Astrocyte (in vitro differentiated cells and primary cell): Measurements from ENCODE around the gene ADNP2. TPM values are rescaled to one million over a fixed set of nuclear protein-coding genes. Genes with fewer than 3 reads are reported as not detected.

Experiments used
- DNase-seq: peaks from one replicate; pipeline ENCODE4 v3.0.0-alpha.2; 2010; ENCODE audit warnings: low read depth
- FAIRE-seq: peaks from 2 replicates; lab custom pipeline; 2011; peaks lifted over from hg19 to GRCh38; lab: Jason Lieb, UNC
- H2AFZ ChIP-seq: 2 replicates; pipeline ENCODE4 v1.6.0; 2012; ENCODE audit warnings: low read depth, low read length, inconsistent platforms
- H3K27ac ChIP-seq: 2 replicates; pipeline ENCODE4 v1.5.1; 2011; ENCODE audit warnings: low read depth, low read length, inconsistent platforms
- H3K27me3 ChIP-seq: 2 replicates; pipeline ENCODE4 v1.6.0; 2011; ENCODE audit warnings: low read length, inconsistent platforms; ENCODE audit not compliant: insufficient read depth
- H3K36me3 ChIP-seq: 2 replicates; pipeline ENCODE4 v1.5.1; 2011; ENCODE audit warnings: low read length, inconsistent platforms; ENCODE audit not compliant: insufficient read depth
- H3K4me1 ChIP-seq: 2 replicates; pipeline ENCODE4 v1.5.1; 2011; ENCODE audit warnings: low read length, inconsistent platforms; ENCODE audit not compliant: insufficient read depth
- H3K4me2 ChIP-seq: 2 replicates; pipeline ENCODE4 v1.6.0; 2012; ENCODE audit warnings: low read length, inconsistent platforms
- H3K4me3 ChIP-seq: 2 replicates; pipeline ENCODE4 v1.5.1; 2011; ENCODE audit warnings: low read depth, mild to moderate bottlenecking, low read length, inconsistent platforms; ENCODE audit not compliant: insufficient read depth
- H3K79me2 ChIP-seq: 2 replicates; pipeline ENCODE4 v1.6.0; 2012; ENCODE audit warnings: mild to moderate bottlenecking, low read length, inconsistent platforms; ENCODE audit not compliant: insufficient read depth
- H3K9ac ChIP-seq: 2 replicates; pipeline ENCODE4 v1.6.0; 2012; ENCODE audit warnings: mild to moderate bottlenecking, low read length, inconsistent platforms
- H3K9me3 ChIP-seq: 2 replicates; pipeline ENCODE4 v1.5.1; 2012; ENCODE audit warnings: low read depth, mild to moderate bottlenecking, low read length, inconsistent platforms; ENCODE audit not compliant: insufficient read depth
- H4K20me1 ChIP-seq: 2 replicates; pipeline ENCODE4 v1.6.0; 2012; ENCODE audit warnings: low read length, inconsistent platforms; ENCODE audit not compliant: insufficient read depth
- H3K27ac Mint-ChIP-seq: one replicate; pipeline ENCODE4 v1.8.0; 2021; ENCODE audit warnings: mild to moderate bottlenecking, mixed read lengths; ENCODE audit not compliant: unreplicated experiment
- H3K27me3 Mint-ChIP-seq: one replicate; pipeline ENCODE4 v1.8.0; 2021; ENCODE audit warnings: low read depth, mixed read lengths; ENCODE audit not compliant: unreplicated experiment
- H3K36me3 Mint-ChIP-seq: one replicate; pipeline ENCODE4 v1.8.0; 2021; ENCODE audit warnings: low read depth, mixed read lengths; ENCODE audit not compliant: unreplicated experiment
- H3K4me1 Mint-ChIP-seq: one replicate; pipeline ENCODE4 v1.8.0; 2021; ENCODE audit warnings: low read depth, mixed read lengths; ENCODE audit not compliant: unreplicated experiment
- H3K4me3 Mint-ChIP-seq: one replicate; pipeline ENCODE4 v1.8.0; 2021; ENCODE audit warnings: mild to moderate bottlenecking, moderate library complexity, mixed read lengths; ENCODE audit not compliant: unreplicated experiment
- H3K9me3 Mint-ChIP-seq: one replicate; pipeline ENCODE4 v1.8.0; 2021; ENCODE audit warnings: mild to moderate bottlenecking, mixed read lengths; ENCODE audit not compliant: unreplicated experiment
- EZH2 ChIP-seq: IDR thresholded peaks from 2 replicates; pipeline ENCODE4 v1.6.1; 2012; ENCODE audit warnings: mild to moderate bottlenecking, low read length, inconsistent platforms; ENCODE audit not compliant: insufficient read depth
- total RNA-seq: library from RNA; stranded (reverse); gene quantifications from 2 replicates; pipeline ENCODE4 v1.2.1, GENCODE V29; 2021
- TF ChIP-seq, protein P1 (sequence below): IDR thresholded peaks from 2 replicates; pipeline ENCODE4 v1.5.1; 2011; ENCODE audit warnings: low read depth, mild to moderate bottlenecking, inconsistent platforms, low read length, moderate library complexity; ENCODE audit not compliant: insufficient read depth

ADNP2 gene
- total RNA-seq, 1 donor from 2014 or later: 20.5 TPM

GRCh38 chr18:80086281-80086680 is 22.8 kb upstream of the ADNP2 start:
- no peak for TF ChIP-seq EZH2
- TF ChIP-seq, protein P1, sequence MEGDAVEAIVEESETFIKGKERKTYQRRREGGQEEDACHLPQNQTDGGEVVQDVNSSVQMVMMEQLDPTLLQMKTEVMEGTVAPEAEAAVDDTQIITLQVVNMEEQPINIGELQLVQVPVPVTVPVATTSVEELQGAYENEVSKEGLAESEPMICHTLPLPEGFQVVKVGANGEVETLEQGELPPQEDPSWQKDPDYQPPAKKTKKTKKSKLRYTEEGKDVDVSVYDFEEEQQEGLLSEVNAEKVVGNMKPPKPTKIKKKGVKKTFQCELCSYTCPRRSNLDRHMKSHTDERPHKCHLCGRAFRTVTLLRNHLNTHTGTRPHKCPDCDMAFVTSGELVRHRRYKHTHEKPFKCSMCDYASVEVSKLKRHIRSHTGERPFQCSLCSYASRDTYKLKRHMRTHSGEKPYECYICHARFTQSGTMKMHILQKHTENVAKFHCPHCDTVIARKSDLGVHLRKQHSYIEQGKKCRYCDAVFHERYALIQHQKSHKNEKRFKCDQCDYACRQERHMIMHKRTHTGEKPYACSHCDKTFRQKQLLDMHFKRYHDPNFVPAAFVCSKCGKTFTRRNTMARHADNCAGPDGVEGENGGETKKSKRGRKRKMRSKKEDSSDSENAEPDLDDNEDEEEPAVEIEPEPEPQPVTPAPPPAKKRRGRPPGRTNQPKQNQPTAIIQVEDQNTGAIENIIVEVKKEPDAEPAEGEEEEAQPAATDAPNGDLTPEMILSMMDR: no peak

DNA sequence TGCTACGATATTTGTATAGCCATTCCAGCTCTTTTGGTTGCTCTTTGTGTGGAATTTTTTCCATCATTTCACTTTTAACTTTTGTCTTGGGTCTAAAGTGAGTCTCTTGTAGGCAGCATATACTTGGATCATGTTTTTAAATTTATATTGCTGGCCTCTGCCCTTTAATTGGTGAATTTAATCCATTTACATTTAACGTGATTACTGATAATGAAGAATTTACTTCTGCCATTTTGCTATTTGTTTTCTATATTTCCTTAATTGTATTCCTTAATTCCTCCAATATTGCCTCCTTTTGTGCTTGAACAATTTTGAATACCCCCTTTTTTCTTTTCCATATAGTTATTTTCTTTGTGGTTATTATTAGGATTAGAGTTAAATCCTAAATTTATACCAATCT is 21.0 kb upstream of the ADNP2 start:
- no peaks in the 10 kb centered on the region for H3K27me3 Mint-ChIP-seq
- no peak overlapping the region for H3K27ac ChIP-seq
- H3K36me3 ChIP-seq: no peaks in the 10 kb centered on the region
- H3K9ac ChIP-seq: no peak overlapping the region
- H4K20me1 ChIP-seq: no peaks in the 10 kb centered on the region
- H3K9me3 Mint-ChIP-seq: peaks cover 8% of the 10 kb centered on the region
- H3K9me3 ChIP-seq: no peaks in the 10 kb centered on the region
- H3K4me3 Mint-ChIP-seq: no peak overlapping the region
- no peaks in the 10 kb centered on the region for H3K4me1 ChIP-seq
- no peaks in the 10 kb centered on the region for H3K27me3 ChIP-seq
- no peak overlapping the region for H3K4me3 ChIP-seq
- no peak overlapping the region for H3K27ac Mint-ChIP-seq
- peaks cover 5% of the 10 kb centered on the region for H3K4me1 Mint-ChIP-seq
- H2AFZ ChIP-seq: no peak overlapping the region
- no peak overlapping the region for H3K4me2 ChIP-seq
- peaks cover 1% of the 10 kb centered on the region for H3K36me3 Mint-ChIP-seq
- FAIRE-seq (no peak), DNase-seq (no peak)
- TF ChIP-seq, protein P1: no peak
- H3K79me2 ChIP-seq: no peaks in the 10 kb centered on the region

More at GRCh38 chr18:80086281-80086680, 22.8 kb upstream of the ADNP2 start:
- H3K36me3 Mint-ChIP-seq: peaks cover 1% of the 10 kb centered on the region
- Histone ChIP-seq H2AFZ (no peak overlapping the region), H3K36me3 (no peaks in the 10 kb centered on the region), H3K79me2 (no peaks in the 10 kb centered on the region), H3K4me1 (no peaks in the 10 kb centered on the region), H3K4me3 (no peak overlapping the region), H3K27ac (no peak overlapping the region), H4K20me1 (no peaks in the 10 kb centered on the region), H3K9ac (no peak overlapping the region), H3K27me3 (no peaks in the 10 kb centered on the region), H3K4me2 (no peak overlapping the region), H3K9me3 (no peaks in the 10 kb centered on the region)
- no peak for DNase-seq
- peaks cover 12% of the 10 kb centered on the region for H3K9me3 Mint-ChIP-seq
- no peak for FAIRE-seq
- H3K27me3 Mint-ChIP-seq: peaks cover 3% of the 10 kb centered on the region
- peaks cover 5% of the 10 kb centered on the region for H3K4me1 Mint-ChIP-seq
- peak overlapping the region; percentile 40 for H3K4me3 Mint-ChIP-seq
- H3K27ac Mint-ChIP-seq: no peak overlapping the region

- FAIRE-seq: no peak
- no peak for DNase-seq
- H3K4me2 ChIP-seq: no peak overlapping the region
- H2AFZ ChIP-seq: no peak overlapping the region
- H3K9ac ChIP-seq: no peak overlapping the region
- no peaks in the 10 kb centered on the region for H3K79me2 ChIP-seq
- no peaks in the 10 kb centered on the region for H3K36me3 ChIP-seq
- Mint-ChIP-seq H3K9me3 (peaks cover 8% of the 10 kb centered on the region), H3K36me3 (peaks cover 1% of the 10 kb centered on the region), H3K4me1 (peaks cover 5% of the 10 kb centered on the region), H3K27ac (no peak overlapping the region), H3K27me3 (no peaks in the 10 kb centered on the region), H3K4me3 (no peak overlapping the region)
- no peaks in the 10 kb centered on the region for H3K27me3 ChIP-seq
- no peak overlapping the region for H3K27ac ChIP-seq
- TF ChIP-seq EZH2: no peak
- TF ChIP-seq, protein P1: no peak
- no peak overlapping the region for H3K4me3 ChIP-seq
- no peaks in the 10 kb centered on the region for H3K9me3 ChIP-seq
- no peaks in the 10 kb centered on the region for H4K20me1 ChIP-seq
- no peaks in the 10 kb centered on the region for H3K4me1 ChIP-seq
Observed at GRCh38 chr18:80088823-80089222, 20.2 kb upstream of the ADNP2 start.
